Smooth muscle cell (in vitro differentiated cells): ENCODE data around the gene C11orf52. TPM values are rescaled to one million over a fixed set of nuclear protein-coding genes. Genes with fewer than 3 reads are reported as not detected.
A peak's percentile ranks its signal among the peaks of the same experiment; 100 is the strongest.

ENCODE experiments used
- DNase-seq: peaks from one replicate; lab custom pipeline; 2025; ENCODE audit not compliant: unreplicated experiment; lab: John Stamatoyannopoulos, UW
- H2AFZ ChIP-seq: fragments of 200-600 bp; sonication (generic); 2 replicates; pipeline ENCODE4 v1.6.0; 2016; ENCODE audit warnings: antibody characterized with exemption, low read depth, mild to moderate bottlenecking
- H3F3A ChIP-seq: fragments of 200-600 bp; sonication (generic); 2 replicates; pipeline ENCODE4 v1.6.0; 2017; ENCODE audit warnings: antibody characterized with exemption, low read depth
- H3K27ac ChIP-seq: fragments of 200-600 bp; sonication (generic); 2 replicates; pipeline ENCODE4 v1.5.1; 2016; ENCODE audit warnings: low read depth, mild to moderate bottlenecking
- H3K27me3 ChIP-seq: fragments of 200-600 bp; sonication (generic); 2 replicates; pipeline ENCODE4 v1.6.1; 2016; ENCODE audit warnings: low read depth, mild to moderate bottlenecking
- H3K36me3 ChIP-seq: fragments of 200-600 bp; sonication (generic); 2 replicates; pipeline ENCODE4 v1.5.1; 2016; ENCODE audit warnings: low read depth
- H3K4me1 ChIP-seq: fragments of 200-600 bp; sonication (generic); 2 replicates; pipeline ENCODE4 v1.5.1; 2016; ENCODE audit warnings: low read depth
- H3K4me2 ChIP-seq: fragments of 200-600 bp; sonication (generic); 2 replicates; pipeline ENCODE4 v1.6.0; 2016; ENCODE audit warnings: mild to moderate bottlenecking
- H3K4me3 ChIP-seq: fragments of 200-600 bp; sonication (generic); 2 replicates; pipeline ENCODE4 v1.5.1; 2016; ENCODE audit warnings: mild to moderate bottlenecking
- H3K79me2 ChIP-seq: fragments of 200-600 bp; sonication (generic); 2 replicates; pipeline ENCODE4 v1.6.0; 2016; ENCODE audit warnings: low read depth, mild to moderate bottlenecking
- H3K9ac ChIP-seq: fragments of 200-600 bp; sonication (generic); 2 replicates; pipeline ENCODE4 v1.6.0; 2016; ENCODE audit warnings: low read depth
- H3K9me3 ChIP-seq: fragments of 200-600 bp; sonication (generic); replicated peaks from 2 replicates; pipeline ENCODE4 v1.5.1; 2016; ENCODE audit warnings: low read depth
- H4K20me1 ChIP-seq: fragments of 200-600 bp; sonication (generic); 2 replicates; pipeline ENCODE4 v1.6.0; 2016; ENCODE audit warnings: low read depth
- WGBS: methylation state at CpG from one replicate; pipeline ENCODE4 v1.1.7; 2016; ENCODE audit warnings: low lambda C conversion rate; 5-methylcytosine and 5-hydroxymethylcytosine counted together
- polyA plus RNA-seq: library from polyadenylated mRNA; unstranded; fragments of >200 nt; fragmentation: Nextera tagmentation; extraction: Ambion mirVana; gene quantifications from 2 replicates; pipeline ENCODE4 v1.2.1, GENCODE V29; 2016
- total RNA-seq: library from RNA; depleted of rRNA; stranded (reverse); fragments of >200 nt; gene quantifications from 2 replicates; pipeline ENCODE4 v1.2.3, GENCODE V29; 2014
- TF ChIP-seq, protein P1 (sequence below): fragments of 200-600 bp; sonication (generic); IDR thresholded peaks from 2 replicates; pipeline ENCODE4 v1.5.1; 2017; ENCODE audit warnings: borderline replicate concordance, mild to moderate bottlenecking, antibody characterized with exemption; ENCODE audit not compliant: insufficient read depth, poor library complexity, severe bottlenecking

The C11orf52 gene
- total and polyA plus RNA-seq, 2 experiments from 2014 or later = 0.64 to 3.0 TPM

GRCh38 chr11:111923951-111924350 is 5.2 kb downstream of the C11orf52 start:
- H3K79me2 ChIP-seq = no peaks in the 10 kb centered on the region
- peaks cover 3% of the 10 kb centered on the region for H3F3A ChIP-seq
- H2AFZ ChIP-seq = peak overlapping the region; percentile 58
- no peak overlapping the region for H3K4me3 ChIP-seq
- peaks cover 29% of the 10 kb centered on the region for H3K4me1 ChIP-seq
- no peaks in the 10 kb centered on the region for H4K20me1 ChIP-seq
- peak overlapping the region; percentile 45 for H3K27ac ChIP-seq
- H3K36me3 ChIP-seq = no peaks in the 10 kb centered on the region
- H3K9me3 ChIP-seq = no peaks in the 10 kb centered on the region
- no peak overlapping the region for H3K9ac ChIP-seq
- TF ChIP-seq, protein P1, sequence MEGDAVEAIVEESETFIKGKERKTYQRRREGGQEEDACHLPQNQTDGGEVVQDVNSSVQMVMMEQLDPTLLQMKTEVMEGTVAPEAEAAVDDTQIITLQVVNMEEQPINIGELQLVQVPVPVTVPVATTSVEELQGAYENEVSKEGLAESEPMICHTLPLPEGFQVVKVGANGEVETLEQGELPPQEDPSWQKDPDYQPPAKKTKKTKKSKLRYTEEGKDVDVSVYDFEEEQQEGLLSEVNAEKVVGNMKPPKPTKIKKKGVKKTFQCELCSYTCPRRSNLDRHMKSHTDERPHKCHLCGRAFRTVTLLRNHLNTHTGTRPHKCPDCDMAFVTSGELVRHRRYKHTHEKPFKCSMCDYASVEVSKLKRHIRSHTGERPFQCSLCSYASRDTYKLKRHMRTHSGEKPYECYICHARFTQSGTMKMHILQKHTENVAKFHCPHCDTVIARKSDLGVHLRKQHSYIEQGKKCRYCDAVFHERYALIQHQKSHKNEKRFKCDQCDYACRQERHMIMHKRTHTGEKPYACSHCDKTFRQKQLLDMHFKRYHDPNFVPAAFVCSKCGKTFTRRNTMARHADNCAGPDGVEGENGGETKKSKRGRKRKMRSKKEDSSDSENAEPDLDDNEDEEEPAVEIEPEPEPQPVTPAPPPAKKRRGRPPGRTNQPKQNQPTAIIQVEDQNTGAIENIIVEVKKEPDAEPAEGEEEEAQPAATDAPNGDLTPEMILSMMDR = no peak
- no peaks in the 10 kb centered on the region for H3K27me3 ChIP-seq
- no peak for DNase-seq
- H3K4me2 ChIP-seq = peak overlapping the region; percentile 46

DNA sequence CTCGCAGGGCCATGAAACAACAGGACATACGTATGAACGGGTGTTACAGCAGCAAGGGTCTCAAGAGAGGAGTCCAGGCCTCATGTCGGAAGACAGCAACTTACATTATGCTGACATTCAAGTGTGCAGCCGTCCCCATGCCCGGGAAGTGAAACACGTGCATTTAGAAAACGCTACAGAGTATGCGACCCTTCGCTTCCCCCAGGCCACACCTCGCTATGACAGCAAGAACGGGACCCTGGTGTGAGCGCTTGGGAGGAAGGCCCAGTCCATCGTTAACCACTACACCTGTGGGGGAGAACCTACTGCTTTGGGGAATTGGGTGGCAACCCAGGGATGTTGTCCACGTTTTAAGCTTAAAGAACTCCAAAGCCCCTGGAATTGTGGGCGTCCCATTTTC is 7.2 kb downstream of the C11orf52 start:
- no peaks in the 10 kb centered on the region for H3K27me3 ChIP-seq

DNA sequence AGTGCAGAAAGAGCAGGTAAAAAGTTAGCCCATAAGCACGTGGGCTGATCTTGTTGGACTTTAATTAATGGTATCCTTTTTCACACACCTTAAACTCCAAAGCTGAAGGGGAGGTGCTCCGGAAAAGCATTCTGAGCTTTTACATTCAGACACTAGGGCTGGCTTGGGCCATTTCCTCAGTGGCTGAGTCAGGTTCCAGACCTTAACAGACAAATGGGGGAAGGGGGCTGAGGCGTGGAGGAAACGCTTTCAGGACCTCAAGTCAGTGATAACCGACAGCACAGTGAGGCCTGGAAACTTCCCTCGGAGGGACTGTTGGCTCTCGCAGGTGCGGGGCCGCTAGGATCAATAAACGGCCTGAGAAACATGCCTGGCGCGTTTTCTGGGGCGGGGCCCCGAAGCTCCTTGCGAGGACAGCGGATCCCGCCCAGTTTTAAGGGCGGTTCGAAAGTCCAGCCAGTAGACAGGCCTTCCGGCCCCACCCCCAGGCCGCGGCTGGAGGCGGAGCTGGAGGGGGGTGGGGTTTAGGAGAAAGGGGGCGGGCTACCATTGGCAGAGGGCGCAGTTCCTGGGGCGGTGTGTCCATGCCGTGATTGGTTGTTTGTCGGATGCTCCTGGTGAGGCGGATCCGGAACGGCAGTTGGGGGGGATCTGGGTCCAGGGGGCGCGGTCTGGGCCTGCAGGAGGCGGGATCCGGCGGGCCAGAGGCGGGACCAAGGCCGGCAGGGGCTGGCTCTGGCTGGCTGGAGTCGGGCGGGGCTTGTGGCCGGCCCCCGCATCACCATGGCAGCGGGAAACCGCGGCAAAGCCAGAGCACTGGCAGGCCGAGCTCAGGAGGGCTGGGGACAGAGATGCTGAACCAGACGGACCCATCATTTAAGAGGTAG is 8.0 kb downstream of the C11orf52 start:
- H3K4me3 ChIP-seq = peak overlapping the region; percentile 60
- TF ChIP-seq, protein P1 = no peak
- no peaks in the 10 kb centered on the region for H3K36me3 ChIP-seq
- no peaks in the 10 kb centered on the region for H3K79me2 ChIP-seq
- H4K20me1 ChIP-seq = no peaks in the 10 kb centered on the region
- peak overlapping the region; percentile 63 for H3K9ac ChIP-seq
- H2AFZ ChIP-seq = peak overlapping the region; percentile 81
- peak overlapping the region; percentile 73 for H3K27ac ChIP-seq
- under 1% methylated on average over 44 of the region's 47 CpGs for WGBS
- H3K9me3 ChIP-seq = no peaks in the 10 kb centered on the region
- H3K27me3 ChIP-seq = no peaks in the 10 kb centered on the region
- DNase-seq = peak; percentile 99
- peaks cover 3% of the 10 kb centered on the region for H3F3A ChIP-seq
- peak overlapping the region; percentile 85 for H3K4me2 ChIP-seq
- H3K4me1 ChIP-seq = peaks cover 29% of the 10 kb centered on the region

More for the DNA sequence above, 7.2 kb downstream of the C11orf52 start:
- no peak overlapping the region for H3K9ac ChIP-seq
- TF ChIP-seq, protein P1 = no peak
- WGBS = 96% methylated on average over 16 of the region's 16 CpGs
- H3K4me2 ChIP-seq = peak overlapping the region; percentile 85
- H3K36me3 ChIP-seq = no peaks in the 10 kb centered on the region
- no peaks in the 10 kb centered on the region for H3K79me2 ChIP-seq
- H4K20me1 ChIP-seq = no peaks in the 10 kb centered on the region
- H2AFZ ChIP-seq = no peak overlapping the region
- peak overlapping the region; percentile 73 for H3K27ac ChIP-seq
- no peaks in the 10 kb centered on the region for H3K9me3 ChIP-seq
- DNase-seq = no peak
- H3K4me3 ChIP-seq = no peak overlapping the region
- peaks cover 3% of the 10 kb centered on the region for H3F3A ChIP-seq
- H3K4me1 ChIP-seq = peaks cover 29% of the 10 kb centered on the region
